Prostate gland (tissue), 2 donors: Measurements from ENCODE around the gene CA5A.

Source experiments
- POLR2A ChIP-seq: fragments of 450-650 bp; IDR thresholded peaks from one replicate; pipeline ENCODE4 v1.6.1; 2016; ENCODE audit warnings: antibody characterized with exemption, mild to moderate bottlenecking
- TF ChIP-seq, protein P1 (sequence below), 4 experiments: fragments of 200-600 bp in 2 of 4; fragments of 450-650 bp in 2 of 4; sonication (generic) in 2 of 4; IDR thresholded peaks; 1 replicate in 3 of 4; 2 replicates in 1 of 4; pipeline ENCODE4 v1.5.1; 2016 to 2019; ENCODE audit warnings: antibody characterized with exemption in 4 of 4, mild to moderate bottlenecking in 2 of 4, moderate library complexity in 2 of 4

- TF ChIP-seq, protein P1, sequence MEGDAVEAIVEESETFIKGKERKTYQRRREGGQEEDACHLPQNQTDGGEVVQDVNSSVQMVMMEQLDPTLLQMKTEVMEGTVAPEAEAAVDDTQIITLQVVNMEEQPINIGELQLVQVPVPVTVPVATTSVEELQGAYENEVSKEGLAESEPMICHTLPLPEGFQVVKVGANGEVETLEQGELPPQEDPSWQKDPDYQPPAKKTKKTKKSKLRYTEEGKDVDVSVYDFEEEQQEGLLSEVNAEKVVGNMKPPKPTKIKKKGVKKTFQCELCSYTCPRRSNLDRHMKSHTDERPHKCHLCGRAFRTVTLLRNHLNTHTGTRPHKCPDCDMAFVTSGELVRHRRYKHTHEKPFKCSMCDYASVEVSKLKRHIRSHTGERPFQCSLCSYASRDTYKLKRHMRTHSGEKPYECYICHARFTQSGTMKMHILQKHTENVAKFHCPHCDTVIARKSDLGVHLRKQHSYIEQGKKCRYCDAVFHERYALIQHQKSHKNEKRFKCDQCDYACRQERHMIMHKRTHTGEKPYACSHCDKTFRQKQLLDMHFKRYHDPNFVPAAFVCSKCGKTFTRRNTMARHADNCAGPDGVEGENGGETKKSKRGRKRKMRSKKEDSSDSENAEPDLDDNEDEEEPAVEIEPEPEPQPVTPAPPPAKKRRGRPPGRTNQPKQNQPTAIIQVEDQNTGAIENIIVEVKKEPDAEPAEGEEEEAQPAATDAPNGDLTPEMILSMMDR (IDR thresholded peaks at IDR 0.05) = no peak
- TF ChIP-seq POLR2A = no peak
Measured at GRCh38 chr16:87971933-87972332, 35.6 kb upstream of the CA5A start.
